Measurements from ENCODE around the gene SMARCAL1.

- TF ChIP-seq, protein P1, sequence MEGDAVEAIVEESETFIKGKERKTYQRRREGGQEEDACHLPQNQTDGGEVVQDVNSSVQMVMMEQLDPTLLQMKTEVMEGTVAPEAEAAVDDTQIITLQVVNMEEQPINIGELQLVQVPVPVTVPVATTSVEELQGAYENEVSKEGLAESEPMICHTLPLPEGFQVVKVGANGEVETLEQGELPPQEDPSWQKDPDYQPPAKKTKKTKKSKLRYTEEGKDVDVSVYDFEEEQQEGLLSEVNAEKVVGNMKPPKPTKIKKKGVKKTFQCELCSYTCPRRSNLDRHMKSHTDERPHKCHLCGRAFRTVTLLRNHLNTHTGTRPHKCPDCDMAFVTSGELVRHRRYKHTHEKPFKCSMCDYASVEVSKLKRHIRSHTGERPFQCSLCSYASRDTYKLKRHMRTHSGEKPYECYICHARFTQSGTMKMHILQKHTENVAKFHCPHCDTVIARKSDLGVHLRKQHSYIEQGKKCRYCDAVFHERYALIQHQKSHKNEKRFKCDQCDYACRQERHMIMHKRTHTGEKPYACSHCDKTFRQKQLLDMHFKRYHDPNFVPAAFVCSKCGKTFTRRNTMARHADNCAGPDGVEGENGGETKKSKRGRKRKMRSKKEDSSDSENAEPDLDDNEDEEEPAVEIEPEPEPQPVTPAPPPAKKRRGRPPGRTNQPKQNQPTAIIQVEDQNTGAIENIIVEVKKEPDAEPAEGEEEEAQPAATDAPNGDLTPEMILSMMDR (IDR thresholded peaks at IDR 0.05) = no peak
- TF ChIP-seq POLR2A (IDR thresholded peaks at IDR 0.05) = no peak
Measured at GRCh38 chr2:216394881-216395280, 17.4 kb upstream of the SMARCAL1 start.
